ENCODE results near the gene JARID2. TPM values are rescaled to one million over a fixed set of nuclear protein-coding genes. Genes with fewer than 3 reads are reported as not detected.

The JARID2 gene
- total RNA-seq, 1 experiment from 2014 or later: 6.0 TPM

- no peak for DNase-seq (ENCODE audit: low read depth, low spot score)
- CTCF ChIA-PET: no interaction called here
Observed at GRCh38 chr6:15423286-15423993, 177.6 kb downstream of the JARID2 start.

GRCh38 chr6:15425947-15426346 is 180.1 kb downstream of the JARID2 start:
- H3K4me1 ChIP-seq (ENCODE audit: control insufficient read depth, insufficient read depth, low read length): no peaks in the 10 kb centered on the region
- H3K9me3 ChIP-seq (ENCODE audit: control insufficient read depth, insufficient read depth, low read depth, low read length): no peaks in the 10 kb centered on the region
- CTCF ChIA-PET: no interaction called here
- no peak for DNase-seq (ENCODE audit: low read depth, low spot score)
- no peak for TF ChIP-seq SIN3A (IDR thresholded peaks at IDR 0.05; ENCODE audit: borderline replicate concordance, insufficient read depth, low read depth, low read length)
- no peak for TF ChIP-seq POLR2AphosphoS5 (IDR thresholded peaks at IDR 0.05; ENCODE audit: low read depth, low read length)
- no peak for TF ChIP-seq CTCF (IDR thresholded peaks at IDR 0.05)
- no peak for TF ChIP-seq TCF7L2 (IDR thresholded peaks at IDR 0.05; ENCODE audit: low read depth, low read length)
- no peak for TF ChIP-seq REST (IDR thresholded peaks at IDR 0.05; ENCODE audit: insufficient read depth in 1 of 2, low read depth in 2 of 2, low read length in 1 of 2)
- BruUV-seq (replicated peaks): no TSS peak
- in situ Hi-C loops (cut with HindIII; ENCODE audit: low pct_unique_long_range_greater_than_20kb, low sequenced_read_pairs): no loop called here
- ATAC-seq: no peak
- H3K36me3 ChIP-seq (ENCODE audit: control insufficient read depth, insufficient read depth, low read length): no peaks in the 10 kb centered on the region
- no peaks in the 10 kb centered on the region for H3K27me3 ChIP-seq (ENCODE audit: control insufficient read depth, insufficient read depth, low read length)
- H3K27ac ChIP-seq (ENCODE audit: low read length): no peak overlapping the region
- POLR2A ChIA-PET: no interaction called here
- H3K4me3 ChIP-seq (ENCODE audit: low read depth in 2 of 2, low read length in 2 of 2): no peak overlapping the region
- intact Hi-C loops (cut with micrococcal nuclease; ENCODE audit: unreplicated experiment): no loop called here

More at GRCh38 chr6:15423286-15423993, 177.6 kb downstream of the JARID2 start:
- Histone ChIP-seq H3K4me3 (ENCODE audit: low read depth in 2 of 2, low read length in 2 of 2) (no peak overlapping the region), H3K4me1 (ENCODE audit: control insufficient read depth, insufficient read depth, low read length) (no peaks in the 10 kb centered on the region), H3K9me3 (ENCODE audit: control insufficient read depth, insufficient read depth, low read depth, low read length) (peaks cover 9% of the 10 kb centered on the region; the same call in 1 of the 2 replicates), H3K27ac (ENCODE audit: low read length) (no peak overlapping the region), H3K36me3 (ENCODE audit: control insufficient read depth, insufficient read depth, low read length) (no peaks in the 10 kb centered on the region), H3K27me3 (ENCODE audit: control insufficient read depth, insufficient read depth, low read length) (no peaks in the 10 kb centered on the region)
- in situ Hi-C loops (cut with HindIII; ENCODE audit: low pct_unique_long_range_greater_than_20kb, low sequenced_read_pairs) (no loop called here), intact Hi-C loops (cut with micrococcal nuclease; ENCODE audit: unreplicated experiment) (no loop called here)
- no peak for ATAC-seq
- POLR2A ChIA-PET: no interaction called here
- no TSS peak for BruUV-seq (replicated peaks)
- TF ChIP-seq SIN3A (IDR thresholded peaks at IDR 0.05; ENCODE audit: borderline replicate concordance, insufficient read depth, low read depth, low read length): no peak
- no peak for TF ChIP-seq TCF7L2 (IDR thresholded peaks at IDR 0.05; ENCODE audit: low read depth, low read length)
- TF ChIP-seq POLR2AphosphoS5 (IDR thresholded peaks at IDR 0.05; ENCODE audit: low read depth, low read length): no peak
- TF ChIP-seq CTCF (IDR thresholded peaks at IDR 0.05): no peak
- TF ChIP-seq REST (IDR thresholded peaks at IDR 0.05; ENCODE audit: insufficient read depth in 1 of 2, low read depth in 2 of 2, low read length in 1 of 2): no peak
